ENCODE data around the gene KDM5C.
"Not testable (repeated sequence)": the region's sequence is repeated elsewhere in the genome, so short reads cannot be mapped to it uniquely, and the experiment has no call there.

KDM5C gene

DNA sequence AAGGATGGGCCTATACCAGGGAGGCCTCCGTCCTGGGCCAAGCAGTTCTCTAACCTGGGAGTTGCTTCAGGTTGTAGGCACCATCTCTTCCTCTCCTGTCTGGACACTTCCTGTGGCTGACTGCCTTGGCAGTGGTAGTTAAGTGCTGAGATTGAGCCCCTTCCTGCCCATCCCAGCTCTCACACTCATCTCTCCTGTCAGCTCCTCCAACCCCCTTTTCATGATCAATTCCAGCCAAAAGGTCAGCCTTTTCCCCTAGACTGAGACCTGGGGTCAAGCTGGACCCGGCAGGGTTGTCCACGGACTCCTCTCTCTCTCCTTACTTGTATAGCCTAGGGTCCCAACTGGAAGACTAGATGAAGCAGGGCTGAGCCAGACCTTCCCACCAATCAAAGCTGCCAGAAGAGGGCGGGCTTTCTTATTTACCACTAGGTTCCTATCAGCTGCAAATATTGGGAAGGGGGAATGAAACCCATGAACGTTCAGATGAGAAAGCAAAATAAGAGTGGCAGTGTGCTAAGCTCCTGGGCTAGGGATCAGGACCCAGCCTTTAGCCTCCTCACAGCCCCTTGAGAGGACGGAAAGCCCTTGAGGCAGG, 34.5 kb downstream of the KDM5C start:
- no peak for DNase-seq (ENCODE audit: low read depth in 2 of 2)

GRCh38 chrX:53188763-53189162, 36.2 kb downstream of the KDM5C start:
- DNase-seq (ENCODE audit: low read depth in 2 of 2): no peak

- DNase-seq (ENCODE audit: low read depth in 2 of 2): no peak
Measured at GRCh38 chrX:53186351-53186750, 38.7 kb downstream of the KDM5C start.

DNA sequence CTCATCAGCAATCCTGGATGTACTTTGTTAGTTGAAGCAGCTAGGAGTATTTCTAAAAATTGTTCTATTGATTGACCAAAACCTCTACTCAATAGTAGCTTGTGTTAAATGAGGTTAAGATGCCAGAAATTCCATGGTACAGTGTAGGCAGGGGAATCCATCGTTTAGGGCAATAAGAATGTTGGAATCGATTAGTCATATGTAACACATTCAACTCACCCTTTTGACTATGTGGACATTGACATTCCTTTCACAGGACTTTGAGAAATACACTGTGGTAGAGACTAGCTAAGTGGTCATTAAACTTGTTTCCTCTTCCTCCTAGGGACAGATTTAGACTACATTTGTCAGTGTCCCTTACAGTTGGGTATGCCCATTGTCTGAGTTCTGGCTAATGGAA, 40.2 kb downstream of the KDM5C start:
- peak; percentile 40 to 53 for DNase-seq (ENCODE audit: low read depth in 2 of 2)

DNA sequence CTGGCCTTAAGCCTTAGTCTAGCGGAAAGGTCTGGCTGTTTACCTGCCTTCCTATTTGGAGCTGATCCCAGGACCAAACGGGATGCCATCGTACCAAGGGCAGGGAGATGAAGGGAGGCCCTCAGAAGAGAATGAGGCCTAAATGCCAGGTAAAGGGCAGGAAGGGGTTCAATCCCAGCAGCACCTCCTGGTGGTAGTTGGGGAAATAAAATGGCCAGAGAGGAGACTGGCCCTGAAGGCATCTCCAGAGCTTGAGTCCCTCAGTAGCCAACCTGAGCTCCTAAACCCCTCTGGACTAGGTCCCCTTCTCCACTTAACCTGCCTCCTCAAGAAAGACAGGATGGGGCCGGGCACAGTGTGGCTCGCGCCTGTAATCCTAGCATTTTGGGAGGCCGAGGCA, 53.7 kb downstream of the KDM5C start:
- DNase-seq (ENCODE audit: low read depth in 2 of 2): no peak

- DNase-seq (ENCODE audit: low read depth in 2 of 2): no peak
Measured at GRCh38 chrX:53166103-53166502, 58.9 kb downstream of the KDM5C start.

DNA sequence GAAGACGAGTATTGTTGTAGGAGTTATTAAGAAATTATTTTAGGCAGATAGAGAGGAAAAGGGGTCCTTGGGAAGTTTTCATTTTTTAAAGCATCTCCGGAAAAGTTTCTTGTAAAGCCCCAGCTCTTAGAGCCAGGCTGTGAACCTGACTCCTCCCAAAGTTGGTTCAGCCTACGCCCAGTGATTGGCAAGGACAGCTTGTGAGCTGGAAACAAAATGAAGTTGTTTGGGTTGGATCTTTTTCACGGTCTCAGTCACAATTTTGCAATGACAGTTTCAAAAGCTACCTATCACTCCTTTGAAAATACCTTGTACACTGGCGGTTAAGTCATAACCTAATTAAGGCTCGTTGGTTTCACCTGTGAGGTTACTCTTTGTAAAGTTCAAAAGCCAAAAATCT, 60.4 kb downstream of the KDM5C start:
- DNase-seq (ENCODE audit: low read depth in 2 of 2): not testable (repeated sequence)

- DNase-seq (ENCODE audit: low read depth in 2 of 2): no peak
Measured at GRCh38 chrX:53163436-53163835, 61.6 kb downstream of the KDM5C start.

GRCh38 chrX:53160297-53160983, 64.6 kb downstream of the KDM5C start:
- no peak for DNase-seq (ENCODE audit: low read depth in 2 of 2)

GRCh38 chrX:53159184-53159583, 65.8 kb downstream of the KDM5C start:
- DNase-seq (ENCODE audit: low read depth in 2 of 2): no peak

DNA sequence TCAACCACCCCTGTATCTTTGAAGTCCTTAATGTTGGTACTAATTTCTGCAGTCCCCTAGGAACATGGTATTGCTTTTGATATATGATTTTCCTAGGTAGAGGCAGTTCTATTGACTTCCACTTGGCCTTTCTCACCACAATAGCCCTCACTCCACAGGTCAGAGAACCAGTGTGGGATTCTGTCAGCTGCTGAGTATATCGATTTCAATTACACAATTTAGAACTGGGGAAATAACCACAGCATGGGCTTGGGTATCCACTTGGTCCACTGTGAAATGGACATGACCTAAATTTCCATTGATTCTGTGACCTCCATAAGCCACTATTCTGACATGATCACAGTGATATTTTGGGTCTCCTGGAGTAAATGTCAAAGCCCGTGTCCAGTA, 68.8 kb downstream of the KDM5C start:
- no peak for DNase-seq (ENCODE audit: low read depth in 2 of 2)

- no peak for DNase-seq (ENCODE audit: low read depth in 2 of 2)
Measured at GRCh38 chrX:53155512-53156206, 69.3 kb downstream of the KDM5C start.

- DNase-seq (ENCODE audit: low read depth in 2 of 2): no peak
Measured at GRCh38 chrX:53153581-53153980, 71.4 kb downstream of the KDM5C start.
